Loucy (cell line): Measurements from ENCODE around the gene ARHGAP5.

Experiments
- EZH2phosphoT487 ChIP-seq: fragments of 200-600 bp; IDR thresholded peaks from 2 replicates; pipeline ENCODE4 v1.6.1; 2018; ENCODE audit warnings: antibody characterized with exemption, mild to moderate bottlenecking, moderate library complexity, borderline replicate concordance
- TF ChIP-seq, protein P1 (sequence below): fragments of 200-600 bp; sonication (generic); conservative IDR thresholded peaks from 2 replicates; pipeline ENCODE4 v1.5.1; 2014; ENCODE audit warnings: mild to moderate bottlenecking, antibody characterized with exemption, low read length

DNA sequence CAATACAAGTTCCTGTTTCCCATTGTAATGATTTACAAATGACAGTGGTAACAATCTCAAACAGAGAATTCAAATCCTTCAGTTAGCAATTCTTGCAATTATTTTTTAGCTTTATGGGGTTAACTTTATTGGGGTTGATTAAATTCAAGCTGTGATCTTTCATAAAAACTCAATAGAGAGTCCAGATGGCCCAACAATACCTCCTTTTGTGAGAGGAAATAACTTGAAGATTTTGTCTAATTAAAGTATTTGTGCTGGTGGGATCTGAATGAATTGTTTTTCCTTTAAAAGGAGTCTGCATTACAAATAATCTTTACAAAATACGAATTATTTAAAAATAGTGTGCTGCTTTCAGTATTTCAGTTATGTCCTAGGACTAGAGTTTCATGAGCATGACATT is 4.4 kb upstream of the ARHGAP5 start:
- TF ChIP-seq, protein P1, sequence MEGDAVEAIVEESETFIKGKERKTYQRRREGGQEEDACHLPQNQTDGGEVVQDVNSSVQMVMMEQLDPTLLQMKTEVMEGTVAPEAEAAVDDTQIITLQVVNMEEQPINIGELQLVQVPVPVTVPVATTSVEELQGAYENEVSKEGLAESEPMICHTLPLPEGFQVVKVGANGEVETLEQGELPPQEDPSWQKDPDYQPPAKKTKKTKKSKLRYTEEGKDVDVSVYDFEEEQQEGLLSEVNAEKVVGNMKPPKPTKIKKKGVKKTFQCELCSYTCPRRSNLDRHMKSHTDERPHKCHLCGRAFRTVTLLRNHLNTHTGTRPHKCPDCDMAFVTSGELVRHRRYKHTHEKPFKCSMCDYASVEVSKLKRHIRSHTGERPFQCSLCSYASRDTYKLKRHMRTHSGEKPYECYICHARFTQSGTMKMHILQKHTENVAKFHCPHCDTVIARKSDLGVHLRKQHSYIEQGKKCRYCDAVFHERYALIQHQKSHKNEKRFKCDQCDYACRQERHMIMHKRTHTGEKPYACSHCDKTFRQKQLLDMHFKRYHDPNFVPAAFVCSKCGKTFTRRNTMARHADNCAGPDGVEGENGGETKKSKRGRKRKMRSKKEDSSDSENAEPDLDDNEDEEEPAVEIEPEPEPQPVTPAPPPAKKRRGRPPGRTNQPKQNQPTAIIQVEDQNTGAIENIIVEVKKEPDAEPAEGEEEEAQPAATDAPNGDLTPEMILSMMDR, result no peak
- TF ChIP-seq EZH2phosphoT487, result no peak
